ENCODE results near the gene ZNF511. TPM values are rescaled to one million over a fixed set of nuclear protein-coding genes. Genes with fewer than 3 reads are reported as not detected.

The ZNF511 gene
- total and polyA plus RNA-seq, 9 of the 15 experiments (the other 6 are each of a cell fraction or from before 2014, with no cell fraction given): 0.61 to 69.3 (median 40.1) TPM

DNA sequence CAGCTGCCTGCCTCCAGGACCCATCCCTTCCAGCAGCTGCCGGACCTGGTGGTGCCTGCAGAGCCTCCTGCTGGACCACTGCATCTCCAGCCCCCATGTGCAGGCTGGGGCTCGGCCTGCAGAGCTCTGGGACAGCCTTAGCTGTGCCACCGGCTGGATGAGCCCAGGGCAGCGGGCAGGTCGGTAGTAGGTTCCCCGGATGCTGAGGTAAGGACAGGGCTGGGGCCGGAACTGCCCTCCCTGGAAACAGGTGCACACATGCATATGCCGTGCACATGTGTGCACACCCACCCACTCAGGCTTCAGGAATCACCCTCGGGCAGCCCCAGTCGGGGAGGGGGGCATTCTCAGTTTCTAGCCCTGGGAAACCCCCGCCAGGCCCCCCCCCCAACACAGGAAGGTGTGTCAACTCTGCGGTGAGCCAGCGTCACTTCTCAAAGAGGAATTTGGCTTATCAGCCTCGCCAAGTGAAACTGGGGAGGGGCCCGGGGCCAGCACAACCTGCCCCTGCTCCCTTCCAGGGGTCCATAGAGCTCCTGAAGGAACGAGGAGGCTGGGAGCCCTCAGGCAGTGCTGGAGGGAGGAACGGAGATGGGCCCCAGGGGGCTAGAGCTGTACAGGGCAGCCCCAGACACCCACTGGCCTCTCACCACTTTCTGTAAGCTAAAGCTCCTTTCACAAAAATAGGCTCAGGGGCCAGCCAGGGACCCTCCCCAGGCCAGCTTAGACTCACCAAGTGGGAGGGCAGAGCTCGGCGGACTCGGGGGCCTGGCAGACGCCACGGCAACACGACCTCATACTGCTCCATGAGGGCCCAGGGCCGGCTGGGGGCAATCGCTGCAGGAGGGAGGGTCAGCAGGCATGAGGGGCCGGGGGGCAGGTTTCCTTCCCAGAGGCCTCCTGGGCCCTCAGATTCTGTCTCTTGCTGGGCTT, 33.7 kb upstream of the ZNF511 start:
- Histone ChIP-seq H3K4me2 (ENCODE audit: insufficient read depth, low read length) (peak overlapping the region; percentile 51), H3K9me3 (replicated peaks; ENCODE audit: control insufficient read depth, insufficient read depth, low read depth, low read length) (no peaks in the 10 kb centered on the region), H3K9me1 (ENCODE audit: control insufficient read depth, insufficient read depth, low read length) (peaks cover 3% of the 10 kb centered on the region), H3K4me3 (peak overlapping the region; percentile 2; the same call in 1 of the 2 replicates), H2AFZ (ENCODE audit: low read depth, low read length) (peak overlapping the region; percentile 14; the same call in 1 of the 2 replicates), H3K4me1 (replicated peaks in 1 of 2; ENCODE audit: control insufficient read depth in 2 of 2, insufficient read depth in 2 of 2, low read length in 2 of 2) (peaks cover 40 to 94% of the 10 kb centered on the region in 2 experiments), H4K20me1 (replicated peaks; ENCODE audit: control insufficient read depth, insufficient read depth, low read length) (no peaks in the 10 kb centered on the region), H3K27me3 (ENCODE audit: control insufficient read depth in 2 of 2, insufficient read depth in 2 of 2, low read length in 2 of 2) (no peaks in the 10 kb centered on the region), H3K9ac (ENCODE audit: insufficient read depth in 1 of 2, low read depth in 2 of 2, low read length in 2 of 2) (peak overlapping the region in 1 of 2 experiments; percentile 84; a peak in 2 of 4 replicates), H3K79me2 (ENCODE audit: control insufficient read depth, insufficient read depth, low read length) (no peaks in the 10 kb centered on the region), H3K27ac (ENCODE audit: extremely low read depth, low read depth, low read length) (no peak overlapping the region; the same call in 2 of the 3 replicates), H3K36me3 (ENCODE audit: control insufficient read depth, insufficient read depth, low read length) (peaks cover 8% of the 10 kb centered on the region; the same call in 1 of the 3 replicates)
- FAIRE-seq (no peak), DNase-seq (ENCODE audit: extremely low read depth in 1 of 4, low spot score in 3 of 4) (peak; percentile 48 to 74 (median 60)), ATAC-seq (peak; percentile 13)
- ChIA-PET CTCF (ENCODE audit: low intra/inter-chr PET ratio) (no interaction called here), POLR2A (interaction anchor here (0.6 to 1.3 kb wide), 3 partner anchors 9 to 39 kb away, joined by 3 to 5 read pairs (median 3); no protein-coding TSS in a partner anchor)
- no TSS peak for BruUV-seq (replicated peaks)
- WGBS (ENCODE audit: insufficient coverage, low coverage, missing lambda C conversion rate): 14% methylated on average over 13 of the region's 26 CpGs
- intact Hi-C loops (cut with micrococcal nuclease): no loop called here
- in situ Hi-C loops (cut with MboI): no loop called here
- TF ChIP-seq ARHGAP35 (IDR thresholded peaks at IDR 0.05; ENCODE audit: partially characterized antibody): no peak
- TF ChIP-seq, protein P1, sequence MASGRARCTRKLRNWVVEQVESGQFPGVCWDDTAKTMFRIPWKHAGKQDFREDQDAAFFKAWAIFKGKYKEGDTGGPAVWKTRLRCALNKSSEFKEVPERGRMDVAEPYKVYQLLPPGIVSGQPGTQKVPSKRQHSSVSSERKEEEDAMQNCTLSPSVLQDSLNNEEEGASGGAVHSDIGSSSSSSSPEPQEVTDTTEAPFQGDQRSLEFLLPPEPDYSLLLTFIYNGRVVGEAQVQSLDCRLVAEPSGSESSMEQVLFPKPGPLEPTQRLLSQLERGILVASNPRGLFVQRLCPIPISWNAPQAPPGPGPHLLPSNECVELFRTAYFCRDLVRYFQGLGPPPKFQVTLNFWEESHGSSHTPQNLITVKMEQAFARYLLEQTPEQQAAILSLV (tag; IDR thresholded peaks at IDR 0.05): no peak
- no peak for TF ChIP-seq ASH1L (IDR thresholded peaks at IDR 0.05; ENCODE audit: borderline replicate concordance, low read depth, partially characterized antibody)
- no peak for TF ChIP-seq PCBP1 (IDR thresholded peaks at IDR 0.05; ENCODE audit: low read depth, low read length, poor library complexity, severe bottlenecking)
- peak; percentile 42 for TF ChIP-seq CBFA2T3 (IDR thresholded peaks at IDR 0.05)
- TF ChIP-seq BMI1 (IDR thresholded peaks at IDR 0.05; ENCODE audit: low read length): no peak
- TF ChIP-seq CREM (IDR thresholded peaks at IDR 0.05; ENCODE audit: low read depth): peak; percentile 73
- TF ChIP-seq NR1H2 (CRISPR knock-in tag; IDR thresholded peaks at IDR 0.05): no peak
- no peak for TF ChIP-seq ZNF24 (IDR thresholded peaks at IDR 0.05)
- TF ChIP-seq CAMTA2 (CRISPR knock-in tag; conservative IDR thresholded peaks at IDR 0.05): no peak
- TF ChIP-seq, protein P2, sequence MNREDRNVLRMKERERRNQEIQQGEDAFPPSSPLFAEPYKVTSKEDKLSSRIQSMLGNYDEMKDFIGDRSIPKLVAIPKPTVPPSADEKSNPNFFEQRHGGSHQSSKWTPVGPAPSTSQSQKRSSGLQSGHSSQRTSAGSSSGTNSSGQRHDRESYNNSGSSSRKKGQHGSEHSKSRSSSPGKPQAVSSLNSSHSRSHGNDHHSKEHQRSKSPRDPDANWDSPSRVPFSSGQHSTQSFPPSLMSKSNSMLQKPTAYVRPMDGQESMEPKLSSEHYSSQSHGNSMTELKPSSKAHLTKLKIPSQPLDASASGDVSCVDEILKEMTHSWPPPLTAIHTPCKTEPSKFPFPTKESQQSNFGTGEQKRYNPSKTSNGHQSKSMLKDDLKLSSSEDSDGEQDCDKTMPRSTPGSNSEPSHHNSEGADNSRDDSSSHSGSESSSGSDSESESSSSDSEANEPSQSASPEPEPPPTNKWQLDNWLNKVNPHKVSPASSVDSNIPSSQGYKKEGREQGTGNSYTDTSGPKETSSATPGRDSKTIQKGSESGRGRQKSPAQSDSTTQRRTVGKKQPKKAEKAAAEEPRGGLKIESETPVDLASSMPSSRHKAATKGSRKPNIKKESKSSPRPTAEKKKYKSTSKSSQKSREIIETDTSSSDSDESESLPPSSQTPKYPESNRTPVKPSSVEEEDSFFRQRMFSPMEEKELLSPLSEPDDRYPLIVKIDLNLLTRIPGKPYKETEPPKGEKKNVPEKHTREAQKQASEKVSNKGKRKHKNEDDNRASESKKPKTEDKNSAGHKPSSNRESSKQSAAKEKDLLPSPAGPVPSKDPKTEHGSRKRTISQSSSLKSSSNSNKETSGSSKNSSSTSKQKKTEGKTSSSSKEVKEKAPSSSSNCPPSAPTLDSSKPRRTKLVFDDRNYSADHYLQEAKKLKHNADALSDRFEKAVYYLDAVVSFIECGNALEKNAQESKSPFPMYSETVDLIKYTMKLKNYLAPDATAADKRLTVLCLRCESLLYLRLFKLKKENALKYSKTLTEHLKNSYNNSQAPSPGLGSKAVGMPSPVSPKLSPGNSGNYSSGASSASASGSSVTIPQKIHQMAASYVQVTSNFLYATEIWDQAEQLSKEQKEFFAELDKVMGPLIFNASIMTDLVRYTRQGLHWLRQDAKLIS (CRISPR knock-in tag; IDR thresholded peaks at IDR 0.05): 0 out of 2 replicates have a peak, but pooled peaks have one; percentile 26
- no peak for TF ChIP-seq ZNF263 (CRISPR knock-in tag; IDR thresholded peaks at IDR 0.05; ENCODE audit: borderline replicate concordance)
- no peak for TF ChIP-seq NFE2 (IDR thresholded peaks at IDR 0.05; ENCODE audit: low read depth)
- no peak for TF ChIP-seq ARNT (IDR thresholded peaks at IDR 0.05)
- TF ChIP-seq ETV6 (IDR thresholded peaks at IDR 0.05; ENCODE audit: borderline replicate concordance in 1 of 2, low read depth in 2 of 2, low read length in 1 of 2): no peak
- no peak for TF ChIP-seq ETV6 (CRISPR knock-in tag; IDR thresholded peaks at IDR 0.05; ENCODE audit: borderline replicate concordance)
- no peak for TF ChIP-seq ATF1 (CRISPR knock-in tag; IDR thresholded peaks at IDR 0.05)
- TF ChIP-seq ATF1 (tag; IDR thresholded peaks at IDR 0.05): peak; percentile 37; the same call in 1 of the 2 replicates
- TF ChIP-seq BRD9 (IDR thresholded peaks at IDR 0.05; ENCODE audit: low read depth, partially characterized antibody): no peak
- TF ChIP-seq ZC3H8 (IDR thresholded peaks at IDR 0.05): no peak

Measured in K562 (cell line).